HG03108 (cell line): ENCODE measurements around the gene BAZ1B.
"Not testable (repeated sequence)": the region's sequence is repeated elsewhere in the genome, so short reads cannot be mapped to it uniquely, and the experiment has no call there.

Experiments used
- ATAC-seq: cut with Tn5 transposase; IDR thresholded peaks from one replicate; pipeline ENCODE4 v1.9.1; 2021; ENCODE audit warnings: moderate library complexity; ENCODE audit not compliant: unreplicated experiment

The BAZ1B gene

GRCh38 chr7:73430540-73430939 lies 91.6 kb downstream of the BAZ1B start:
- ATAC-seq = not testable (repeated sequence)

GRCh38 chr7:73429622-73430505 lies 92.2 kb downstream of the BAZ1B start:
- no peak for ATAC-seq

GRCh38 chr7:73429215-73429614 lies 92.9 kb downstream of the BAZ1B start:
- no peak for ATAC-seq

DNA sequence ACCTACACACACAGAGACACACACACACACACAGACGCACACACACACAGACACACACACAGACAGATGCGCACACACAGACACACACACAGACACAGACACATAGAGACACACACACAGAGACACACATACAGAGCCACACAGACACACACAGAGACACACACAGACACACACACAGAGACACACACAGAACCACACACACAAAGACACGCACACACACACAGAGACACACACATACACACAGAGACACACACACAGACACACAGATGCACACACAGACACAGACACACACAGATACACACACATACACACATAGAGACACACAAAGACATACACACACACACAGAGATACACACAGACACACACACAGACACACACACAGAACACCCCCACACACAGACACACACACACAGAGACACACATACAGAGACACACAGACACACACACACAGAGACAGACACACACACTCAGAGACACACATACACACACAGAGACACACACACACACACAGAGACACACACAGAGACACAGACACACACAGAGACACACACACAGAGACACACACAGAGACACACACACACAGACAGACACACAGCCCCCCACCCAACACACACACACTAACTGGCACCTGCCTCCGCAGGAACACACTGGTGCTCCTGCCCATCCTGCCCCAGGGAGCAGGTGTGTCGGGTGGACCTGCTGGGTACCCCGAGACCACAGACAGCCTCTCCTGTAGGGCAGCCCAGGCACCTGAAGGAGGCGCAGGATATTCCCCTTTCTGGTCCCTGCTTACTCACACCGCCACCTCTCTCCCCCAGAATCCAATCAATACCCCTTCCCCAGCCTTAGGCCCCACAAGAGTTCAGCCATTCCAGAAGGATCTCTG lies 93.9 kb downstream of the BAZ1B start:
- no peak for ATAC-seq

DNA sequence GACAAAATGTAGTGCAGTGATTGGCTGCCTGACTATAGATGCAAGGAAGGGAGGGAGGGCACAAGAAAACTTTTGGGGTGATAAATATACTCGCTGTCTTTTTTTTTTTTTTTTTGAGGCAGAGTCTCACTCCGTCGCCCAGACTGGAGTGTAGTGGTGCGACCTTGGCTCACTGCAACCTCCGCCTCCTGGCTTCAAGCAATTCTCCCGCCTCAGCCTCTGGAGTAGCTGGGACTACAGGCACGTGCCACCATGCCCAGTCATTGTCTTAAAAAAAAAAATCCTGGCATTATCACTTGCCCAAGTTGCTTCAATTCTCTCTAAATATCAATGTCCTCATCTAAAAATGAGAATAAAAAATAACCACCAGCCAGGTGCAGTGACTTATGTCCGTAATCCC lies 96.1 kb downstream of the BAZ1B start:
- no peak for ATAC-seq

- ATAC-seq = no peak
These were observed 96.6 kb downstream of the BAZ1B start for GRCh38 chr7:73425356-73425983.

DNA sequence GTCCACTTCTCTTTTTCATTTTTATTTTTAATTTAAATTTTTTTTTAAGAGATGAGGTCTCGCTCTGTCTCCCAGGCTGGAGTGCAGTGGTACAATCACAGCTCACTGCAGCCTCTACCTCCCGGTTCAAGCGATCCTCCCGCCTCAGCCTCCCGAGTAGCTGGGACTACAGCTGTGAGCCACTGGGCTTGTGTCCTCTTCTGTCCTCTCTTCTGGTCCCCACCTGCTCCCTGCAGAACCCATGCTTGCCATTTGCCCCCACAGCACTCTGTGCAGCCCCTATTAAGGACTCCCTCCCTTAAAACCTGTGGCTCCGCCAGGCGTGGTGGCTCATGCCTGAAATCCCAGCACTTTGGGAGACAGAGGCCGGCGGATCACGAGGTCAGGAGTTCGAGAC lies 97.6 kb downstream of the BAZ1B start:
- ATAC-seq = no peak

- ATAC-seq = no peak
These were observed 98.3 kb downstream of the BAZ1B start for GRCh38 chr7:73423519-73424488.

DNA sequence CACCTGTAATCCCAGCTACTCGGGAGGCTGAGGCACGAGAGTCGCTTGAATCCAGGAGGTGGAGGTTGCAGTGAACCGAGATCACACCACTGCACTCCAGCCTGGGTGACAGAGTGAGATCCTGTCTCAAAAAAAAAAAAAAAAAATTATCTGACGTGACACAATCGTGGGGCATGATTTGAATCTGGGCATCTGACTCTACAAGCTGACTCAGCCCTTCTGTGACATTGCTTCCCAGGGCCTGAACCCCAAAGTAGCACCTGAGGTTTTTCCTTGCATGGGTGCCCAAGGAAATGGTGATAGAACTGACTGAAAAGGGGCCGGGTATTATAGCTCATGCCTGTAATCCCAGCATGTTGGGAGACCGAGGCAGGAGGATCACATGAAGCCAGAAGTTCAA lies 101.5 kb downstream of the BAZ1B start:
- ATAC-seq = not testable (repeated sequence)

GRCh38 chr7:73420016-73420415 lies 102.1 kb downstream of the BAZ1B start:
- ATAC-seq = not testable (repeated sequence)

GRCh38 chr7:73418113-73418703 lies 103.9 kb downstream of the BAZ1B start:
- no peak for ATAC-seq

DNA sequence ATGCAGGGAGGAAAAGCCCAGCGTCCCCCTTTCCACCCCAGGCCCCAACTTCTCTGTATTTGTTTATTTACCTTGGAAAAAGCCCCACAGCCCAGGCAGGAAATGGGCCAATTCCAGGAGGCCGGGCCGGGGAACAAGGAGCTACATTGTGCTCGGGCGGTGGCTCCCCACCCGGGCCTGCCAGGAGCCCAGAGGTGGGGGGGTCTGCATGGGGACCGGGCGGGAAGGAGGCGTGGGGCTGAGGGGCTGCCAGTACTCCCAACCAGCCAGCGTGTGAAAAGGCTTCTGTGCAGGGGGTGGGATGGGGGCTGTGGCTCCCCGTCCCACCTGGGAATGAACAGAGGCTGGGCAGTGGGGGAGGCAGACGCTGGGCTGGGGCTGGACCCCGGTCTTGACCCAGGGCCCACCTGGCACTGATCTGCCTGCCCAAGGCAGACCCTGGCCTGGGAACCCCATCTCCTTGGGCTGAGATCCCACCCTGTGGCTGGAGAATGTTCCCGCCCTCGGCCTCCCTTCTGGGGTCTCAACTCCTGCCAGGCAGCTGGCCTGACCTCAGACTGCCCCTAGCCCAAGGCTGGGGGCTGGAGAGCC lies 111.5 kb downstream of the BAZ1B start:
- ATAC-seq = not testable (repeated sequence)

GRCh38 chr7:73404860-73405259 lies 117.2 kb downstream of the BAZ1B start:
- not testable (repeated sequence) for ATAC-seq

DNA sequence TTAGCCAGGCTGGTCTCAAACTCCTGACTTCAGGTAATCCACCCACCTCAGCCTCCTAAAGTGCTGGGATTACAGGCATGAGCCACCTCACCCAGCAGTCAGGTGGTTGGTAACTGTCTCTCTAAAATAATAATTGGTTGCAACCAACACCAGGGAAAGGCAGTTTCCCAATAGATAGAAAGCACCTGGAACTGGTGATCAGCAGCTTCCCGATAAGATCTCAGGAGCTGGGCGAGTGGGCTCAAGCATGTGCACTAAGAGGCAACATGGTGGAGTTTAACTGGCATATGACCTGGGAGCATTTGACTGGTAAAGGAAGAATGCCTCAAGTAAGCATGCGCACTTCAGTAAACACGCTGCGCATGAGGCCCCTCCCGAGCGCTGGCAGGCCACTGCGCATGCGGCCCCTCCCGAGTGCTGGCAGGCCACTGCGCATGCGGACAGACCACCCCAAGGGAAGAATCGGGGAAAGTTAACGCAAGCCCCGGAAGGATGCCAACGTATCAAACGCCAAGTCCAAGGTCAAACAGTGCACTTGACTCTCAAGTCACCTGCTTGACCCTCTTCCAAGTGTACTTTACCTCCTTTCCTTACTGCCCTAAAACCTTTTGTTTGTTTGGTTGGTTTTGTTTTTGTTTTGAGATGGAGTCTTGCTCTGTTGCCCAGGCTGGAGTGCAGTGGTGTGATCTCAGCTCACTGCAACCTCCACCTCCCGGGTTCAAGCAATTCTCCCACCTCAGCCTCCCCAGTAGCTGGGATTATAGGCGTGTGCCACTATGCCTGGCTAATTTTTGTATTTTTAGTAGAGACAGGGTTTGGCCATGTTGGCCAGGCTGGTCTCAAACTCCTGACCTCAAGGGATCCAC lies 122.7 kb downstream of the BAZ1B start:
- ATAC-seq = not testable (repeated sequence)

DNA sequence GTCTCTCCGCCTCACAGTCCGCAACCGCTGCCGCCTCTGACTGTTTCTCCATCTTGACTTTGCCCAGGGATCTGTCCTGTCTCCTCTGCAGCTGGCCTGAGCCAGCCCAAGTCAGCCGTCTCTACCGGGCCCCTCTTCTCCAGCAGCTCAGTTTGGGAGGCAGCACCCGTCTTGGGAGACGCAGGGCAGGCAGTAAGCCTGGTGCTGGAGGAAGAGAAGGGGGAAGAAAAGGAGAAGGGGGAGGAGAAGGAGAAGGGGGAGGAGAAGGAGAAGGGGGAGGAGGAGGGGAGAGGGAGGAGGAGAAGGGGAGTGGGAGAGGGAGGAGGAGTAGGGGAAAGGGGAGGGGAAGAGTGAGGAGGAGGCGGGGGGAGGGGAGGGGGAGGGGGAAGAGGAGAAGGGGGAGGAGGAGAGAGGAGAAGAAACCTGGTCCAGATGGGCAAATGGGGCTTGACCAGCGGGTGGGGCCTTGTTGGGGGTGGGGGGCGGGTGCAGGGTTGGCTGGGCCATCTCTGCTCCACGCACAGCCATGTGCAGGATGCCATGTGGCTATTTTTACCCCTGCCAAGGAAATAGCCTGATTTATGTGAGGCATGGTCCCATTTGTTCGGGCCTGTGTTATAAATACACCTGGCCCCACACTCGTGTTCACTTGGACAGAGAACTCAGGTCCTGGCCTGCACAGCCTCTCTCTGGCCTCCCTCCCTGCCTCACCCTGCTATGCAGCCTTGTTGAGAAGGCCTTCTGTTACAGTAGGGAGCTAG lies 124.4 kb downstream of the BAZ1B start:
- ATAC-seq = no peak

DNA sequence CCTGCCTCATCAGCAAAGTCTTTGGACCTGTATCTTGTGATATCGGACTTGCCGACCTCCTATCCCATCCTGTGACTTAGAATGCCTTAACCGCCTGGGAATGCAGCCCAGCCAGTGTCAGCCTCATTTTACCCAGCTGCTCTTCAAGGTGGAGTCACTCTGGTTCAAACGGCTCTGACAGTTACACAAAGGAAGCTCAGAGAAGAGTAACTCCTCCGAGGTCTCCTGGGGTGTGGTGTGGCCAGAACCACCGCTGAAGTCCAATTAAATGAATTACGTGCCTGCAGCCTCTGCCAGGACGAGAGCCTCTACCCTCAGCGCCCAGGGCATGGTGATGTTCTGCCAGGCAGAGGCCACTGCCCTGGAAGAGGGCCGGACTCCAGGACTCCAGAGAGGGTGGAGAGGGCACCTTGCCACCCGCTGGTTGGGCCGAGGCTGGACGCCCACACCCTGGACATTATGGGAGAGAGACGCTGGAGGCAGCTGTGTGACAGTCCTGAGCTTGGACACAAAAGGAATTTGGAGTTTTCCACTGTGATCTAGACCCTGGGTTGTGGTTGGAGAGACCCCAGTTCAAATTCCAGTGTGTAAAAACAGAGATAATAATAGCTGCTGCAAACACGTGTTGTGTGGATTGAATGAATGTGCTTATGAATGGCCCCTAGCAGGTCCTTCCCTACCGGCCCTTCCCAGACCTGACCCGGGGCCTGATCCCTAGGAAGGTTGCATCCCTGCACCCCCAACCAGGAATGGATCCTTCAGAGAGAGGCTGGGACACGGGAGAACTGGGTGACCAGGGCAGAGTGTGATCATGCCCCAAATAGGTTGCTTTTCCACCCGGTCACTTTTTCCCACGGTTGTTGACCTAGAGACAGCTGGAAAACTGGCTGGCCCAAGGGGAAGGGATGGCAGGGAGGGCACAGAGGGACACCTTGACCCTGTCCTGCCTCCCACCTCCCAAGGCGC lies 126.3 kb downstream of the BAZ1B start:
- no peak for ATAC-seq

- no peak for ATAC-seq
These were observed 127.7 kb downstream of the BAZ1B start for GRCh38 chr7:73394422-73394821.
